ENCODE measurements around the gene TMCO4. TPM values are rescaled to one million over a fixed set of nuclear protein-coding genes. Genes with fewer than 3 reads are reported as not detected.

TMCO4 gene
- total and polyA plus RNA-seq, 8 donors = 15.7 to 22.1 (median 18.9) TPM

GRCh38 chr1:19705464-19705863 is 94.3 kb downstream of the TMCO4 start:
- no peaks in the 10 kb centered on the region for H3K4me1 ChIP-seq
- intact Hi-C loops (cut with DNase I) = no loop called here
- no peak for TF ChIP-seq CTCF (IDR thresholded peaks at IDR 0.05)
- no peaks in the 10 kb centered on the region for H3K9me3 ChIP-seq
- H3K4me3 ChIP-seq = no peak overlapping the region
- DNase-seq = no peak
- no peaks in the 10 kb centered on the region for H3K27me3 ChIP-seq
- ATAC-seq = no peak
- no peak overlapping the region for H3K27ac ChIP-seq
- peaks cover 0 to 11% of the 10 kb centered on the region in 2 donors for H3K36me3 ChIP-seq

- DNase-seq = peak; percentile 56 to 87 (median 66)
- no peak overlapping the region for H3K27ac ChIP-seq
- no peaks in the 10 kb centered on the region for H3K27me3 ChIP-seq
- H3K4me3 ChIP-seq = no peak overlapping the region
- H3K4me1 ChIP-seq = no peaks in the 10 kb centered on the region
- H3K9me3 ChIP-seq = no peaks in the 10 kb centered on the region
- TF ChIP-seq CTCF (IDR thresholded peaks at IDR 0.05) = peak; percentile 82 to 87
- ATAC-seq = peak; percentile 99
- peaks cover 0 to 18% of the 10 kb centered on the region in 2 donors for H3K36me3 ChIP-seq
- intact Hi-C loops (cut with DNase I) = no loop called here
These were observed 95.2 kb downstream of the TMCO4 start for GRCh38 chr1:19704247-19705113.

- no peaks in the 10 kb centered on the region for H3K27me3 ChIP-seq
- no peak overlapping the region for H3K4me3 ChIP-seq
- no peak for TF ChIP-seq CTCF (IDR thresholded peaks at IDR 0.05)
- intact Hi-C loops (cut with DNase I) = no loop called here
- DNase-seq = no peak
- no peak for ATAC-seq
- H3K27ac ChIP-seq = no peak overlapping the region
- peaks cover 0 to 13% of the 10 kb centered on the region in 2 donors for H3K36me3 ChIP-seq
- no peaks in the 10 kb centered on the region for H3K9me3 ChIP-seq
- H3K4me1 ChIP-seq = no peaks in the 10 kb centered on the region
These were observed 96.4 kb downstream of the TMCO4 start for GRCh38 chr1:19703280-19703679.

- H3K4me3 ChIP-seq = no peak overlapping the region
- H3K27me3 ChIP-seq = no peaks in the 10 kb centered on the region
- H3K9me3 ChIP-seq = no peaks in the 10 kb centered on the region
- intact Hi-C loops (cut with DNase I) = no loop called here
- peaks cover 0 to 23% of the 10 kb centered on the region in 2 donors for H3K36me3 ChIP-seq
- ATAC-seq (no peak), DNase-seq (peak in 1 of 4 donors; percentile 23)
- H3K27ac ChIP-seq = no peak overlapping the region
- no peak for TF ChIP-seq CTCF (IDR thresholded peaks at IDR 0.05)
- no peaks in the 10 kb centered on the region for H3K4me1 ChIP-seq
These were observed 99.5 kb downstream of the TMCO4 start for GRCh38 chr1:19700079-19700777.

GRCh38 chr1:19698181-19698580 is 101.5 kb downstream of the TMCO4 start:
- intact Hi-C loops (cut with DNase I) = no loop called here
- DNase-seq (no peak), ATAC-seq (no peak)
- Histone ChIP-seq H3K27me3 (no peaks in the 10 kb centered on the region), H3K4me3 (no peak overlapping the region), H3K4me1 (no peaks in the 10 kb centered on the region), H3K27ac (no peak overlapping the region), H3K36me3 (peaks cover 0 to 42% of the 10 kb centered on the region in 2 donors), H3K9me3 (no peaks in the 10 kb centered on the region)
- TF ChIP-seq CTCF (IDR thresholded peaks at IDR 0.05) = no peak

All from left lung (tissue), 10 donors.